GM10248 (cell line): ENCODE results near the gene SLC10A7.

Experiments
- CTCF ChIA-PET: fragments of 300-600 bp; sonication (Branson Sonifier 250); formaldehyde crosslinking; extraction: SDS; loops from one replicate; lab custom pipeline; 2021; ENCODE audit warnings: antibody characterized with exemption; lab: Yijun Ruan, JAX
- POLR2A ChIA-PET: fragments of 350-650 bp; sonication (Branson Sonifier 250); formaldehyde crosslinking; extraction: SDS; loops from one replicate; lab custom pipeline; 2020; ENCODE audit warnings: antibody characterized with exemption; lab: Yijun Ruan, JAX
- DNase-seq: peaks from one replicate; pipeline ENCODE4 v3.0.0; 2012; ENCODE audit errors: extremely low spot score
- TF ChIP-seq, protein P1 (sequence below): IDR thresholded peaks from 2 replicates; pipeline ENCODE4 v1.5.1; 2012; ENCODE audit warnings: mild to moderate bottlenecking, low read depth; ENCODE audit errors: extremely low read depth, missing control alignments, control extremely low read depth

SLC10A7 gene

DNA sequence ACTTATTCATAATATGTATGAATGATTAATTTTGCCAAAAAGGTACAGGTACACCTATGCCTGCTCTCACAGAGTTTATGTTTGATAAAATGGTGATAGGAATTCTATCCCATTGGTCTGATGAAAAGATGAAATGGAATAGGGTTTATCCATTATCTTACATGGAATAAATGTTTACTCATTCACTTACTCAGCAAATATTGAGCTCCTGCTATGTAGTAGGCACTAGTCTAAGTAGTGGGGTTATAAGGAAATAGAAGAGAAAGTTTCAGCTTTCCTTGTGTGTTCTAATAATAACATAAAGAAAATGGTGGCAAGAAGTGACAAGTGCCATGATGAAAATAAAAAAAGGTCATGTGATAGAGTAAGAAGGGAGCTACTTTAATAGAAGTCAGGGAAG, 12.4 kb upstream of the SLC10A7 start:
- TF ChIP-seq, protein P1, sequence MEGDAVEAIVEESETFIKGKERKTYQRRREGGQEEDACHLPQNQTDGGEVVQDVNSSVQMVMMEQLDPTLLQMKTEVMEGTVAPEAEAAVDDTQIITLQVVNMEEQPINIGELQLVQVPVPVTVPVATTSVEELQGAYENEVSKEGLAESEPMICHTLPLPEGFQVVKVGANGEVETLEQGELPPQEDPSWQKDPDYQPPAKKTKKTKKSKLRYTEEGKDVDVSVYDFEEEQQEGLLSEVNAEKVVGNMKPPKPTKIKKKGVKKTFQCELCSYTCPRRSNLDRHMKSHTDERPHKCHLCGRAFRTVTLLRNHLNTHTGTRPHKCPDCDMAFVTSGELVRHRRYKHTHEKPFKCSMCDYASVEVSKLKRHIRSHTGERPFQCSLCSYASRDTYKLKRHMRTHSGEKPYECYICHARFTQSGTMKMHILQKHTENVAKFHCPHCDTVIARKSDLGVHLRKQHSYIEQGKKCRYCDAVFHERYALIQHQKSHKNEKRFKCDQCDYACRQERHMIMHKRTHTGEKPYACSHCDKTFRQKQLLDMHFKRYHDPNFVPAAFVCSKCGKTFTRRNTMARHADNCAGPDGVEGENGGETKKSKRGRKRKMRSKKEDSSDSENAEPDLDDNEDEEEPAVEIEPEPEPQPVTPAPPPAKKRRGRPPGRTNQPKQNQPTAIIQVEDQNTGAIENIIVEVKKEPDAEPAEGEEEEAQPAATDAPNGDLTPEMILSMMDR = no peak
- ChIA-PET POLR2A (no interaction called here), CTCF (interaction anchor here (0.9 to 1.4 kb wide), 3 partner anchors 8 to 119 kb away, joined by 3 to 5 read pairs (median 3); no protein-coding TSS in a partner anchor)
- no peak for DNase-seq

DNA sequence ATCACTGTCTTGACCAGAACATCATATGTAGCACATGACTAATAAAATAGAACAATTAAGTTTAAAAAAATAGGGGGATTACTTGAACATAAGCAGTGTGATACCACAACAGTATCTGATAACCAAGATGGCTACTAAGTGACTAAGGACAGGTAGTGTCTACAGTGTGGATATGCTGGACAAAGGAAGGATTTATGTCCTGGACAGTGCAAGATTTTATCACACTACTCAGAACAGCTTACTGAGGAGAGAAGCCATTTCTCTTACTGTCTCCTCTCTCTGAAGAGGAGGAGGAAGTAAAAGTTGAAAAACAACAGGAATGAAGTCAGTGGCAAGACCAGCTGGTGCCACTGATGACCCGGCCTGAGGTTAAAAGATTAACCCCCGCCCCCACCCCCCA, 4.0 kb upstream of the SLC10A7 start:
- POLR2A ChIA-PET = interaction anchor here (0.6 kb wide), 1 partner anchor 45 kb away, joined by 4 read pairs; no protein-coding TSS in a partner anchor
- CTCF ChIA-PET = interaction anchor here (1.5 kb wide), 1 partner anchor 8 kb away, joined by 3 read pairs; no protein-coding TSS in a partner anchor

DNA sequence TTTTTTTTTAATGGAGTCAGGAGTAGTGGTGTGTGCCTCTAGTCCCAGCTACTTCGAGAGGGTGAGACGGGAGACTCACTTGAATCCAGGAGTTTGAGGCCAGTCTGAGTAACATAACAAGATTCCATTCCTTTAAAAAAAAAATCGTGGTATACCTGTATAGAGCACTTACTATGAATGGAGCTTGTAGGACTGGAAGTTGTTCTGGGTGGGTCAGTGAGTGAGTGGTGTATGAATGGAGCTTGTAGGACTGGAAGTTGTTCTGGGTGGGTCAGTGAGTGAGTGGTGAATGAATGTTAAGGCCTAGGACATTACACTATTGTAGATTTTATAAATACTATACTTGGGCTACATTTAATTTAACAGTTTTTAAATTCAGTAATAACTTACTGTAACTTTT, 2.9 kb upstream of the SLC10A7 start:
- POLR2A ChIA-PET = no interaction called here
- CTCF ChIA-PET = no interaction called here
- TF ChIP-seq, protein P1 = no peak
- DNase-seq = no peak

More for the DNA sequence above, 4.0 kb upstream of the SLC10A7 start:
- TF ChIP-seq, protein P1 = no peak
- DNase-seq = no peak

DNA sequence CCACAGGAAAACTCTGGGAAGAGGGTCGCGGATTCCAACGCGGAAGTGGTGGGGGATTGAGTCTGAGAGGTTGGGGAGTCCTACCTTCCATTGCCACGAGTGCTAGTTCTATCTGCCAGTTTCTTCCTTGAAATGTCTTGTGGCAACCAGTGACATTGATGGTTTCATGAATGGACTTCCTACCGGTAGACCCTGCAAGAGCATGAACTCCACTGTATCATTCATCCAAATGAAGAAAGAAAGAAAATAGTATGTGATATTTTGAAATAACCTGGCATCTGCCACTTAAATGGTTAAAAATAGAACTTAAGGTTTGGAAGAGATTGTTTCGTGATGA, 1.1 kb upstream of the SLC10A7 start:
- POLR2A ChIA-PET = no interaction called here
- CTCF ChIA-PET = interaction anchor here (1.4 to 1.8 kb wide), 2 partner anchors 12 kb away, joined by 3 to 5 read pairs; no protein-coding TSS in a partner anchor
- TF ChIP-seq, protein P1 = no peak
- peak; percentile 31 for DNase-seq

DNA sequence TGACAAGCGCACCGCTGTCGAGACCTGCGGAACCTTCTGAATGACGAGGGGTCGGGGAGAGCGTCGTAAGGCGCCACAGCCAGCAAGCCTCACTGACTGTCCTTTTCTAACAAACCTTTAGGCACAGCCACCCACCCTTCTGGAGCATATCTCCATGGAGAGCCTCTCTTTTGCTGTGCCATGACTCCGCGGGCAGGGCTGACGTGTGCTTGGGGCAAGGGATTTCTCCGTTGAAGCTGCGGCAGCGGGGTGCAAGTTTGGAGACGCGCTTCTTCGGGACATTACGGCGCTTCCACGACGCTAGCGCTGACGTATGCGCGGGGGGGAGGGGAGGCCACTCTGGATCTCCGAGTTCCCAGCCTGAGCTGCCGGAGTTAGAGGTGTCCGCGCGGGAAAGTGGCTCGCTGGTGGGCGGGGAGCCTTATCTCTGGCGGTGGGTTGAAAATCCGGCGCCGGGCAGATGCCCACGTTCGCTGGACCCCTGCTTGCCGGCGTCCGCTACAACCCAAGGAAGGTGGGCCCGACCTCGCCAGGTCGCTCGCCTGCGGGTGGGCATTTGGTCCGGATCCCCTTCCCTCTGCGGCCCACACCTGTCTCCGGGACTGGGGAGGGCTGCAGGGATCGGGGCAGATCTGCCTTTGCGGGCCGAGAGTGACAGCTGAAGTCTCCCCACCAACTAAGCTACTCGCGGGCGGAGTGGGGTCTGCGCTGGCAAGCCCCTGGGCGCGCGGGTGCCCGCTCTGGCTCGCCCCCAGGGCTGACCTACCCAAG, 543 bp upstream of the SLC10A7 start:
- ChIA-PET POLR2A (no interaction called here), CTCF (interaction anchor here (1.0 to 1.8 kb wide), 4 partner anchors 12 to 179 kb away, joined by 3 to 5 read pairs (median 3); no protein-coding TSS in a partner anchor)
- DNase-seq = peak; percentile 90
- TF ChIP-seq, protein P1 = no peak

DNA sequence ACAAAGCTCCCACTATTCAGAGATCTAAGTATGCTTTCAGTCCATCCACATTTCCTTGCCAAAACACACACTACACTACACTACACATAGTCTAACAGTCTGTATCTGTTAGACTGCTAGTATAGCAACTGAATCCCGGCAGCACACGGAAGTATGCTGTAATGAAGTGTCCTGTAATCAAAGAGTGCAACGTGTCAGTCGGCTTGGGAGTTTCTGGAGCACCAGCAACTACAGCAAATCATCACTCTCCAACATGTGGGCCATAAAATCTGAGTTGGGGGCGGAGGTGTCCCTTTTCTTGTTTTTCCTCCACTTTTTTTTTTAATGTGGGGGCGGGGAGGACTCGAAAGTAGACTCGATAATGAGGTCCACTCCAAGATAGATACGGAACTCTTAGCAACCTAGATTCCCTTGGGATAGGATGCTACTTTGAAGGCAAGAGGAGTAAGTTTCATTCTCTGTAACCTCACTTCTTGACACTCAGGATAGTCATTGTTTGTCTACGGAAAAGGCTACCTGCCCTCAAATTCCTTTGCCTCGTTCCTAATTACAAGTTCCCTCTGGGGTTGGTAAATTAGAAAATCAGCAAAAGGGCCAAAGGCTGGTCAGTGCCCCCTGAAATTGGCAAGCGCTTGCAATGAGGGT, 722 bp downstream of the SLC10A7 start:
- DNase-seq = peak; percentile 37
- TF ChIP-seq, protein P1 = no peak
- ChIA-PET POLR2A (no interaction called here), CTCF (interaction anchor here (1.0 to 1.4 kb wide), 3 partner anchors 10 to 178 kb away, joined by 3 read pairs; no protein-coding TSS in a partner anchor)
